Endothelial cell of umbilical vein (primary cell): ENCODE measurements around the gene SLC5A11. TPM values are rescaled to one million over a fixed set of nuclear protein-coding genes. Genes with fewer than 3 reads are reported as not detected.

Experiments
- BruUV-seq: library from RNA; stranded (reverse); fragments of 400-500 nt; replicated peaks from 2 replicates; lab custom pipeline; 2021; lab: Mats Ljungman, UMichigan
- CTCF ChIA-PET: fragments of 300-600, 350-600 bp; sonication (Branson Sonifier 250); formaldehyde crosslinking; loops from one replicate; lab custom pipeline; 2021; ENCODE audit warnings: antibody characterized with exemption, inconsistent platforms; lab: Charles Lee
- POLR2A ChIA-PET: fragments of 300-600, 350-600 bp; sonication (Branson Sonifier 250); formaldehyde crosslinking; loops from one replicate; lab custom pipeline; 2021; ENCODE audit warnings: antibody characterized with exemption, inconsistent platforms; lab: Charles Lee
- DNase-seq: peaks from one replicate; pipeline ENCODE4 v3.0.0-alpha.2; 2011; ENCODE audit warnings: low read depth, low spot score
- FAIRE-seq: peaks from 2 replicates; lab custom pipeline; 2011; peaks lifted over from hg19 to GRCh38; lab: Jason Lieb, UNC
- H2AFZ ChIP-seq: 2 replicates; pipeline ENCODE4 v1.6.0; 2012; ENCODE audit warnings: low read depth, low read length, control low read depth, inconsistent platforms
- H3K27ac ChIP-seq: 2 replicates; pipeline ENCODE4 v1.5.1; 2011; ENCODE audit warnings: low read depth, mild to moderate bottlenecking, control low read depth, low read length, moderate library complexity; ENCODE audit not compliant: insufficient read depth
- H3K27me3 ChIP-seq, 2 experiments: 2 replicates each; pipeline versions ENCODE4 v1.6.0 to v1.6.1; 2011; ENCODE audit warnings: low read length in 2 of 2, mixed read lengths in 1 of 2; ENCODE audit not compliant: control insufficient read depth in 2 of 2, insufficient read depth in 2 of 2
- H3K36me3 ChIP-seq, 2 experiments: 2 replicates in 1 of 2; 3 replicates in 1 of 2; pipeline ENCODE4 v1.5.1; 2011; ENCODE audit warnings: low read length in 2 of 2, mild to moderate bottlenecking in 1 of 2, moderate library complexity in 1 of 2; ENCODE audit not compliant: control insufficient read depth in 2 of 2, insufficient read depth in 2 of 2; ENCODE audit errors: extremely low read depth in 1 of 2
- H3K4me1 ChIP-seq: 3 replicates; pipeline ENCODE4 v1.5.1; 2011; ENCODE audit warnings: mild to moderate bottlenecking, low read length; ENCODE audit not compliant: control insufficient read depth, insufficient read depth; ENCODE audit errors: extremely low read depth
- H3K4me2 ChIP-seq: 2 replicates; pipeline ENCODE4 v1.6.1; 2011; ENCODE audit warnings: low read length, control low read depth, mixed read lengths; ENCODE audit not compliant: insufficient read depth
- H3K4me3 ChIP-seq, 3 experiments: fragments of 200-600 bp in 1 of 3; sonication (generic), shearing (Covaris generic) in 1 of 3; replicated peaks in 1 of 3; 2 replicates each; pipeline ENCODE4 v1.5.1; 2011 to 2016; ENCODE audit warnings: control low read depth in 3 of 3, low read length in 3 of 3, mild to moderate bottlenecking in 2 of 3, inconsistent platforms in 1 of 3, low read depth in 1 of 3, moderate library complexity in 1 of 3; ENCODE audit not compliant: insufficient read depth in 1 of 3
- H3K79me2 ChIP-seq: 2 replicates; pipeline ENCODE4 v1.6.0; 2012; ENCODE audit warnings: low read length, inconsistent platforms; ENCODE audit not compliant: control insufficient read depth, insufficient read depth
- H3K9ac ChIP-seq: replicated peaks from 2 replicates; pipeline ENCODE3; 2011; ENCODE audit warnings: low read length, control low read depth; ENCODE audit not compliant: insufficient read depth; ENCODE audit errors: extremely low read depth
- H3K9me1 ChIP-seq: replicated peaks from 3 replicates; pipeline ENCODE4 v1.6.0; 2011; ENCODE audit warnings: mild to moderate bottlenecking, low read length; ENCODE audit not compliant: control insufficient read depth, insufficient read depth; ENCODE audit errors: extremely low read depth
- H3K9me3 ChIP-seq: replicated peaks from 2 replicates; pipeline ENCODE4 v1.5.1; 2012; ENCODE audit warnings: low read length, inconsistent platforms; ENCODE audit not compliant: control insufficient read depth, insufficient read depth
- H4K20me1 ChIP-seq: replicated peaks from 2 replicates; pipeline ENCODE3; 2011; ENCODE audit warnings: mild to moderate bottlenecking, low read length; ENCODE audit not compliant: control insufficient read depth, insufficient read depth; ENCODE audit errors: extremely low read depth
- CTCF ChIP-seq, 2 donors: IDR thresholded peaks; 1 replicate in 1 of 2; 2 replicates in 1 of 2; pipeline ENCODE4 v1.5.1; 2011; ENCODE audit warnings: low read length in 2 of 2, mild to moderate bottlenecking in 2 of 2, moderate library complexity in 2 of 2, control low read depth in 1 of 2, inconsistent platforms in 1 of 2, low read depth in 1 of 2; ENCODE audit not compliant: insufficient read depth in 1 of 2; ENCODE audit errors: extremely low read depth in 1 of 2
- EZH2 ChIP-seq: IDR thresholded peaks from 2 replicates; pipeline ENCODE4 v1.6.1; 2012; ENCODE audit warnings: borderline replicate concordance, low read depth, mild to moderate bottlenecking, moderate library complexity, low read length, inconsistent platforms; ENCODE audit not compliant: severe bottlenecking
- FOS ChIP-seq: IDR thresholded peaks from 2 replicates; pipeline ENCODE4 v1.6.1; 2011; ENCODE audit warnings: mild to moderate bottlenecking, low read length, moderate library complexity, borderline replicate concordance; ENCODE audit not compliant: insufficient read depth
- GATA2 ChIP-seq: IDR thresholded peaks from 2 replicates; pipeline ENCODE4 v1.7.0; 2011; ENCODE audit warnings: low read depth, mild to moderate bottlenecking, moderate library complexity, mixed read lengths, low read length; ENCODE audit not compliant: insufficient read length, insufficient read depth
- JUN ChIP-seq: IDR thresholded peaks from 2 replicates; pipeline ENCODE4 v1.6.1; 2011; ENCODE audit warnings: borderline replicate concordance, low read depth; ENCODE audit not compliant: insufficient read length, insufficient read depth
- MAX ChIP-seq: IDR thresholded peaks from 2 replicates; pipeline ENCODE4 v1.6.1; 2011; ENCODE audit not compliant: insufficient read depth, insufficient read length
- MYC ChIP-seq: IDR thresholded peaks from one replicate; pipeline ENCODE4 v1.6.1; 2011; ENCODE audit warnings: mild to moderate bottlenecking, low read depth, low read length
- POLR2A ChIP-seq: IDR thresholded peaks from 2 replicates; pipeline ENCODE4 v1.6.1; 2012; ENCODE audit warnings: low read depth, mild to moderate bottlenecking, control low read depth, low read length
- POLR2AphosphoS5 ChIP-seq: IDR thresholded peaks from 2 replicates; pipeline ENCODE4 v1.6.1; 2012; ENCODE audit warnings: low read depth, mild to moderate bottlenecking, control low read depth, low read length, moderate library complexity; ENCODE audit not compliant: insufficient read depth
- dilution Hi-C: fragments of 300-500 bp; cut with MboI; formaldehyde crosslinking; loops from one replicate; pipeline ENCODE4 v1.15.0; 2019; ENCODE audit warnings: low sequenced_read_pairs; ENCODE audit not compliant: extremely low pct_ligation_motif_present
- intact Hi-C: fragments of 100-400 bp; cut with micrococcal nuclease; formaldehyde crosslinking; loops from one replicate; pipeline ENCODE4 v1.10.0; 2022
- polyA plus RNA-seq, 4 experiments: library from polyadenylated mRNA; depleted of rRNA in 3 of 4; stranded (reverse) in 3 of 4; unstranded in 1 of 4; fragments of >200 nt; gene quantifications; 2 replicates each; pipeline versions ENCODE4 v1.2.1 to v1.2.3, GENCODE V29; 2011 to 2012; ENCODE audit warnings: missing spikeins in 1 of 4
- total RNA-seq: library from RNA; stranded (reverse); gene quantifications from 2 replicates; pipeline ENCODE4 v1.2.3, GENCODE V29; 2021

SLC5A11 gene
- total and polyA plus RNA-seq, 2 donors (not counting 3 experiments of a cell fraction or from before 2014, with no cell fraction given), result 0.12 TPM; not detected in 1

GRCh38 chr16:24921229-24921628 lies 75.5 kb downstream of the SLC5A11 start:
- dilution Hi-C loops, result no loop called here
- ChIA-PET CTCF (interaction anchor here (1.1 to 1.5 kb wide), 2 partner anchors 8 to 87 kb away, joined by 3 to 7 read pairs; no protein-coding TSS in a partner anchor), POLR2A (no interaction called here)
- DNase-seq (no peak), FAIRE-seq (no peak)
- H4K20me1 ChIP-seq, result no peaks in the 10 kb centered on the region
- no peaks in the 10 kb centered on the region for H3K79me2 ChIP-seq
- H3K9me3 ChIP-seq, result no peaks in the 10 kb centered on the region
- TF ChIP-seq POLR2A (no peak), MYC (no peak), FOS (no peak), EZH2 (no peak), GATA2 (no peak), JUN (no peak), CTCF (IDR thresholded peaks at IDR 0.05; ENCODE audit: extremely low read depth in 1 of 2, insufficient read depth in 1 of 2, low read depth in 1 of 2, low read length in 2 of 2) (no peak), MAX (no peak), POLR2AphosphoS5 (no peak)
- intact Hi-C loops, result no loop called here
- no peak overlapping the region for H3K27ac ChIP-seq
- no peak overlapping the region for H2AFZ ChIP-seq
- no peaks in the 10 kb centered on the region for H3K27me3 ChIP-seq
- H3K4me1 ChIP-seq, result no peaks in the 10 kb centered on the region
- peaks cover 20 to 31% of the 10 kb centered on the region in 2 experiments for H3K36me3 ChIP-seq
- BruUV-seq, result no TSS peak
- no peak overlapping the region for H3K4me3 ChIP-seq
- no peaks in the 10 kb centered on the region for H3K9me1 ChIP-seq
- H3K9ac ChIP-seq, result no peak overlapping the region
- H3K4me2 ChIP-seq, result no peak overlapping the region
